M059J (cell line): ENCODE data around the gene TBC1D26. TPM values are rescaled to one million over a fixed set of nuclear protein-coding genes. Genes with fewer than 3 reads are reported as not detected.
"Not testable (repeated sequence)": the region's sequence is repeated elsewhere in the genome, so short reads cannot be mapped to it uniquely, and the experiment has no call there.

Experiments
- DNase-seq: peaks from one replicate; pipeline ENCODE4 v3.0.0-alpha.2; 2012; ENCODE audit warnings: low read depth
- total RNA-seq: library from RNA; depleted of rRNA; stranded (reverse); fragments of >200 nt; shearing (Covaris generic); gene quantifications from 2 replicates; pipeline ENCODE4 v1.2.3, GENCODE V29; 2014; rRNA removed

The TBC1D26 gene
- total RNA-seq: not detected in 2 replicates

- not testable (repeated sequence) for DNase-seq
Measured at GRCh38 chr17:15731900-15732299, at the start of gene TBC1D26. TSS of gene TBC1D26 (plus strand) at chr17:15732283. CDS start at chr17:15735349, 3,066 bp downstream.

- DNase-seq: not testable (repeated sequence)
Measured at GRCh38 chr17:15683135-15683534, 48.9 kb upstream of the TBC1D26 start.

GRCh38 chr17:15683824-15684478 is 48.1 kb upstream of the TBC1D26 start, which contains the start of gene TRIM16:
TSS of gene TRIM16 (minus strand) at chr17:15684311. CDS start at chr17:15651609, 32,702 bp downstream.
- DNase-seq: peak; percentile 55

GRCh38 chr17:15687494-15687893 is 44.6 kb upstream of the TBC1D26 start:
- DNase-seq: not testable (repeated sequence)

- not testable (repeated sequence) for DNase-seq
Measured at GRCh38 chr17:15698967-15699366, 33.1 kb upstream of the TBC1D26 start.

GRCh38 chr17:15699413-15699924 is 32.6 kb upstream of the TBC1D26 start, which contains the start of gene ZNF286A:
TSS of gene ZNF286A (plus strand) at chr17:15699752. CDS start at chr17:15700330, 578 bp downstream.
- DNase-seq: peak; percentile 99

- DNase-seq: not testable (repeated sequence)
Measured at GRCh38 chr17:15699937-15700336, 32.1 kb upstream of the TBC1D26 start.

GRCh38 chr17:15704239-15704638 is 27.8 kb upstream of the TBC1D26 start:
- DNase-seq: not testable (repeated sequence)

GRCh38 chr17:15704813-15705212 is 27.3 kb upstream of the TBC1D26 start:
- DNase-seq: not testable (repeated sequence)

- DNase-seq: not testable (repeated sequence)
Measured at GRCh38 chr17:15708879-15709278, 23.2 kb upstream of the TBC1D26 start.

- DNase-seq: not testable (repeated sequence)
Measured at GRCh38 chr17:15716601-15717563, 15.2 kb upstream of the TBC1D26 start.

- not testable (repeated sequence) for DNase-seq
Measured at GRCh38 chr17:15730535-15730934, 1.5 kb upstream of the TBC1D26 start.

- DNase-seq: not testable (repeated sequence)
Measured at GRCh38 chr17:15733174-15733789, 1.2 kb downstream of the TBC1D26 start.

- not testable (repeated sequence) for DNase-seq
Measured at GRCh38 chr17:15736578-15736977, 4.5 kb downstream of the TBC1D26 start.

- no peak for DNase-seq
Measured at GRCh38 chr17:15738066-15738465, 6.0 kb downstream of the TBC1D26 start.

- not testable (repeated sequence) for DNase-seq
Measured at GRCh38 chr17:15739259-15739658, 7.2 kb downstream of the TBC1D26 start.

GRCh38 chr17:15740041-15740440 is 8.0 kb downstream of the TBC1D26 start:
- not testable (repeated sequence) for DNase-seq

GRCh38 chr17:15740570-15741120 is 8.6 kb downstream of the TBC1D26 start:
- DNase-seq: no peak

GRCh38 chr17:15741624-15742023 is 9.5 kb downstream of the TBC1D26 start:
- no peak for DNase-seq

- DNase-seq: no peak
Measured at GRCh38 chr17:15742051-15742795, 10.1 kb downstream of the TBC1D26 start.
